Activated T-cell treated with anti-CD3 and anti-CD28 coated beads for 24 hours (primary cell): ENCODE data around the gene HLA-E.
A peak's percentile ranks its signal among the peaks of the same experiment; 100 is the strongest.
"Not testable (repeated sequence)": the region's sequence is repeated elsewhere in the genome, so short reads cannot be mapped to it uniquely, and the experiment has no call there.

Experiments
- DNase-seq: peaks from one replicate; pipeline ENCODE4 v3.0.0-alpha.2; 2020; ENCODE audit warnings: low read depth

HLA-E gene

GRCh38 chr6:30489081-30490025, at the start of gene HLA-E:
TSS of gene HLA-E (plus strand) at chr6:30489509. CDS start at chr6:30489532, 23 bp downstream.
- peak; percentile 87 for DNase-seq

DNA sequence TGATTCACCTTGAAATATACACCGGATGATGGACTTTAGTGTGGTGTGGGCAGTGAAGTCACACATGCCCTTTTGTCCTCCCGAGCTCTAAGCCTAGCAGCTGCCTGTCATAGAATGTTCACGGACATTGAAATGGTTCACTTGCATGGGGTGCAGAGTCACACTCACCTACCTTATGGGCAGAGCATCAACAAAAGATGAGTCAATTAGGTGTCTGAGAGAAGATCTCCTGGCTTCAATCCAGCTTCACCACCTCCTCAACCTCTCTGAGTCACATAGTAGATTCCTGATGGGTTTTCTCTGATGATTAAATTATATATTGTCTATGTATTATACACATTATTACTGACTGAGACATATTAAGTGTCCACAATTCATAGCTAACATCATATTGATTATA, 48.1 kb upstream of the HLA-E start:
- no peak for DNase-seq

- DNase-seq: no peak
Observed at GRCh38 chr6:30443657-30444450, 45.5 kb upstream of the HLA-E start.

- no peak for DNase-seq
Observed at GRCh38 chr6:30444451-30444742, 44.9 kb upstream of the HLA-E start.

- DNase-seq: no peak
Observed at GRCh38 chr6:30446259-30446658, 43.0 kb upstream of the HLA-E start.

GRCh38 chr6:30447237-30447636, 42.1 kb upstream of the HLA-E start:
- no peak for DNase-seq

GRCh38 chr6:30450548-30450908, 38.8 kb upstream of the HLA-E start:
- DNase-seq: no peak

DNA sequence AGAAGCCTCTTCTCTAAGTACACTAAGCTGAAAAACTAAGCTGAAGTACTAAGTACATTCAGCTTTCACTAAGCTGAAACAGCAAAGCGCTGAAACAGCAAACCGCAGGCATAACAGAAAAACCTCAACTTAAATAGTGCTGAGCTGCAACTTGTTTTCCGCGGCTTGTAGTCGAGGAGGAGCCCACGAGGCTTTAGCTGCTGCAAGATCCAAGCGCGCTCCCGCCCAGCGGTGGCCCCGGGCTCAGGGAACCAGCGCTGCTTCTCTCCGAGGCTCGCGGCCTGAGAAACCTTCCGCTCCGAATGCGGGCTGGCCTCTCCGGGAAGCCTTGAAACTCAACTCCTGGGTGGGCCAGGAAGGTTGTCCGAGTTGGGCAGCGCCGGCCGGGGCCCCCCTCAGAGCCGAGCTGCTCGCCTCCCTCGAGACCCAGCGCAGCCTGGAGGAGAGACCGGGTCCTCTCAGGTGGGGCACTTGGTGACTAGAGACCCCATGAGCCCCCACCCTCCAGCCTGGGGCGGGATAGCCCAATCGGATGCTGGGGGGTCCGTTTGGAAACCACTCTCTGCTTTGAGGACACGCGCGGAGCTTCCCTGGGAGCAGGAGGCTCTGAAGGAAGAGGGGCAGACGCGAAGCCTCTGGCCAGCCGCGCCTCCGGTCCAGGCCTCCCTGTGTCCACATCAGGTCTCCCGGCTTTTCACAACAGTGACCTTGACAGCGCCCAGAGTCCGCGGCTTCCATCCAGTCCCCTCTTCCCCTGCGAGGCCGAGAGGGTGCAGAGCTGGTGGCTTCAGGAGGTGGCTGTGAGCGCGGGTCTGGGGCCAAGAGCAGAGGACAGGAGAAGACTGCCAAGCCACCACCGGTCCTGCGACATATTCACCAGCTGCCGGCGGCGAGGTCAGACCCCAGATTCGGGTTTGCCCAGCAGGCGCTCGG, 38.1 kb upstream of the HLA-E start:
- peak; percentile 36 for DNase-seq

DNA sequence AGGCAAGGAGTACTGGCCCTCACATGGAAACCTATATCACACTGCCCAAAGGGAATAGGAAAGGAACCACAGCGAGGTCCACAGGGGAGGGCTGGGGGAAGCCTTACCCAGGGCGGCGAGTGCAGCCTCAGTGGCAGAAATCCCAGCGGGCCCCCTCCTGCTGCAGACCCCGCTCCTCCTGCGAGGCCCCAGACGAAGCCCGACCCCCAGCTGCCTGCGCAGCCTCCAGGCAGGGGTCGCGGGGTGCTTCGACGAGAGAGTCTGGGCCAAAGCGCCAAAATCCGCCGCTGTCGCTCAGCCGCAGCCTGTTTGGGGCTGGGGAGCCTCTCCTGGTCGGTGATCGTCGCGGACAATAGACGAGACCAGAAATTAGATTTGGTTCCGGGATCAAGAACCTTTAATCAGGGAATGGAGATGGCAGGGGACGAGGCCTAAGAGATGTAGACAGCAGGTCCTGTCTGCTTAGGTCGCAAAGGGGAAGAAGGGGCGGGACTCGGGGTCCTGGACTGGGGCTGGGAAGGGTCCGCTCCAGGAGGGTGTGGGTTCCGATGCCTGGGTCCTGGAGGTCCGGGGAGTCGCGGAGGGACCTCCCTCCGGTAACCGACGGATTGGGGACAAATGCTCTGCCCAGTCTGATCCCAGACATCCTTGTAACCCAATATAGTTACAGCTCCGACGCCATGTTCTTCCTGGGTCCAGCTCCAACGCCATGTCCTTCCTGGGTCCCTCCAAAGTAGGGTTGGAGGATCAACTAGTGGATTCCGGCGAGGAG, 36.4 kb upstream of the HLA-E start:
- DNase-seq: no peak

- DNase-seq: peak; percentile 71
Observed at GRCh38 chr6:30453508-30454116, 35.7 kb upstream of the HLA-E start.

GRCh38 chr6:30459145-30459544, 30.2 kb upstream of the HLA-E start:
- DNase-seq: no peak

GRCh38 chr6:30461055-30461454, 28.3 kb upstream of the HLA-E start:
- DNase-seq: no peak

- no peak for DNase-seq
Observed at GRCh38 chr6:30462482-30462881, 26.8 kb upstream of the HLA-E start.

GRCh38 chr6:30463242-30463641, 26.1 kb upstream of the HLA-E start:
- DNase-seq: no peak

DNA sequence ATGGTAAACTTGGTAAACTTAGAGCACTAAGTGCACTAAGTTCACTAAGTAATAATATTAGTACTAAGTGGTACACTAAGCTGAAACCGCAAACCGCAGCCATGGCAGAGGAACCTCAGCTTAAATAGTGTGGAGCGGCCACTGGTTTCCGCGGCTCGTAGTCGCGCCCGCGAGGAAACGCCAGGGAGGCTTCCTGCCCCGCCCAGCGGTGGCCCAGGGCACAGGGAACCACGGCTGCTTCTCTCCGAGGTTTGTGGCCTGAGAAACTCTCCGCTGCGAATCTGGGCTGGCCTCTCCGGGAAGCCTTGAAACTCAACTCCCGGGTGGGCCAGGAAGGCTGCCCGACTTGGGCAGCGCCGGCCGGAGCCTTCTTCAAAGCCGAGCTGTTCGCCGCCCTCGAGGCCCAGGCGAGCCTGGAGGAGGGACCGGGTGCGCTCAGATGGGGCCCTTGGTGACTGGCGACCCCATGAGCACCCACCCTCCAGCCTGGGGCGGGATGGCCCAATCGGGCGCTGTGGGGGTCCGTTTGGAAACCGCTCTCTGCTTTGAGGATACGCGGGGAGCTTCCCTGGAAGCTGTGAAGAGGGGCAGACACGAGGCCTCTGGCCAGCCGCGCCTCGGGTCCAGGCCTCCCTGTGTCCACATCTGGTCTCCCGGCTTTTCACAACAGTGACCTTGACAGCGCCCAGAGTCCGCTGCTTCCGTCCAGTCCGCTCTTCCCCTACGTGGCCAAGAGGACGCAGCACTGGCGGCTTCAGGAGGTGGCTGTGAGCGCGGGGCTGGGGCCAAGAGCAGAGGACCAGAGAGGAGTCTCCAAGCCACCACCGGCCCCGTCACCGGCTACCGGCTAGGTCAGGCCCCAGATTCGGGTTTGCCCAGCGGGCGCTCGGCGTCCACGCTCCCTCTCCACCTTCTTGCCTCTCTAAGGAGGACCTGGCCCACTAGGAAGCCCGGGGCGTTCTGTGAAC, 25.4 kb upstream of the HLA-E start:
- DNase-seq: peak; percentile 42

GRCh38 chr6:30465595-30466306, 23.6 kb upstream of the HLA-E start:
- no peak for DNase-seq

DNA sequence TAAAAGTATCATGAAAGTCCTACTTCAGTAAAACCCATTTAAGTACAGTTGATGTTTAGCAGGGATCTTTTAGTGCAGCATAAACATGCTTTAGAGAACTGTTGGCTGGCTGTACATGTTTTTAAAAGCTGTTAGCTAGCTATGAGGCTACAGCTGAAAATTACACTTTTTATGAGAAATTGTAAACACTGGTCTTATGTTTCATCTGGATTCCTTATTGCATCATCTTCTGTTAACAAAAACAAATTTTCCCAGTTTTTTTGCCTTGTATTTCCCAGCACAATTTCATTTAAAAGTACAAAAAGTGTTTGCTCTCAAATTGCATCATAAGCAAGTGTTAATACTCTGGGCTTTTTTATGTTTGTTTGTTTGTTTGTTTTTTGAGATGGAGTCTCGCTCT, 18.3 kb upstream of the HLA-E start:
- no peak for DNase-seq

DNA sequence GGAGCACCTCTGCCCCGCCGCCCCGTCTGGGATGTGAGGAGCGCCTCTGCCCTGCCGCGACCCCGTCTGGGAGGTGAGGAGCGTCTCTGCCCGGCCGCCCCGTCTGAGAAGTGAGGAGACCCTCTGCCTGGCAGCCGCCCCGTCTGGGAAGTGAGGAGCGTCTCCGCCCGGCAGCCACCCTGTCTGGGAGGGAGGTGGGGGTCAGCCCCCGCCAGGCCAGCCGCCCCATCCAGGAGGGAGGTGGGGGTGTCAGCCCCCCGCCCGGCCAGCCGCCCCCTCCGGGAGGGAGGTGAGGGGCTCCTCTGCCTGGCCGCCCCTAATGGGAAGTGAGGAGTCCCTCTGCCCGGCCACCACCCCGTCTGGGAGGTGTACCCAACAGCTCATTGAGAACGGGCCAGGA, 14.2 kb upstream of the HLA-E start:
- DNase-seq: not testable (repeated sequence)

GRCh38 chr6:30480536-30481156, 8.7 kb upstream of the HLA-E start:
- DNase-seq: no peak
